Daoy (cell line): ENCODE data around the gene DUOXA2. TPM values are rescaled to one million over a fixed set of nuclear protein-coding genes. Genes with fewer than 3 reads are reported as not detected.

Source experiments
- DNase-seq: peaks from one replicate; pipeline ENCODE4 v3.0.0-alpha.2; 2015; ENCODE audit warnings: low read depth
- total RNA-seq: library from RNA; depleted of rRNA; stranded (reverse); fragments of >200 nt; shearing (Covaris generic); gene quantifications from 2 replicates; pipeline ENCODE4 v1.2.3, GENCODE V29; 2014; rRNA removed

Gene DUOXA2
- total RNA-seq, 1 experiment from 2014 or later, result not detected

GRCh38 chr15:45156744-45157455 is 42.8 kb downstream of the DUOXA2 start:
- DNase-seq, result no peak

- peak; percentile 77 for DNase-seq
These were observed 43.8 kb downstream of the DUOXA2 start for GRCh38 chr15:45157974-45158373.

GRCh38 chr15:45161666-45162065 is 47.5 kb downstream of the DUOXA2 start:
- no peak for DNase-seq

- peak; percentile 84 for DNase-seq
These were observed 48.8 kb downstream of the DUOXA2 start for GRCh38 chr15:45162771-45163507.

- DNase-seq, result no peak
These were observed 49.4 kb downstream of the DUOXA2 start for GRCh38 chr15:45163508-45163856.

- no peak for DNase-seq
These were observed 50.8 kb downstream of the DUOXA2 start for GRCh38 chr15:45164914-45165313.

- no peak for DNase-seq
These were observed 51.4 kb downstream of the DUOXA2 start for GRCh38 chr15:45165536-45165935.

- peak; percentile 87 for DNase-seq
These were observed 52.9 kb downstream of the DUOXA2 start for GRCh38 chr15:45166834-45167630.

GRCh38 chr15:45167631-45168205 is 53.6 kb downstream of the DUOXA2 start:
- no peak for DNase-seq

Other genes starting within 250 kb of the DUOXA2 start
- gene TERB2, start 157.6 kb upstream of the DUOXA2 start, total RNA-seq, result not detected in 2 replicates
- gene SORD, start 91.1 kb upstream of the DUOXA2 start, total RNA-seq, result 52.6 and 55.1 TPM in 2 replicates
- gene DUOX2, start 154 bp upstream of the DUOXA2 start, total RNA-seq, result 0.40 and 1.2 TPM in 2 replicates
- not detected in 2 replicates for gene DUOXA1, start 15.6 kb downstream of the DUOXA2 start, total RNA-seq
- 0.03 and 0.17 TPM in 2 replicates for gene DUOX1, start 15.7 kb downstream of the DUOXA2 start, total RNA-seq
- 0.36 and 1.7 TPM in 2 replicates for gene SHF, start 73.6 kb downstream of the DUOXA2 start, total RNA-seq
- gene SLC28A2, start 137.9 kb downstream of the DUOXA2 start, total RNA-seq, result not detected in 2 replicates